Effector memory CD8-positive, alpha-beta T cell (primary cell): ENCODE results near the gene LSM14A.
"Not testable (repeated sequence)": the region's sequence is repeated elsewhere in the genome, so short reads cannot be mapped to it uniquely, and the experiment has no call there.

Experiments
- ATAC-seq: fragments of 150-1000 bp; cut with Tn5 transposase; replicated peaks from 2 replicates; pipeline ENCODE4 v1.10.0; 2021; ENCODE audit warnings: mild to moderate bottlenecking, moderate library complexity
- DNase-seq, 3 experiments: peaks; one replicate each; pipeline ENCODE4 v3.0.0; 2021
- H3K27ac Mint-ChIP-seq, 2 donors: one replicate each; pipeline ENCODE4 v1.8.0; 2022; ENCODE audit warnings: mild to moderate bottlenecking in 2 of 2, mixed read lengths in 2 of 2, moderate library complexity in 2 of 2
- H3K27me3 Mint-ChIP-seq, 2 donors: one replicate each; pipeline ENCODE4 v1.8.0; 2022; ENCODE audit warnings: mixed read lengths in 2 of 2
- H3K36me3 Mint-ChIP-seq: one replicate; pipeline ENCODE4 v1.8.0; 2022; ENCODE audit warnings: mild to moderate bottlenecking, moderate library complexity, mixed read lengths; ENCODE audit not compliant: insufficient read depth
- H3K4me1 Mint-ChIP-seq, 2 donors: one replicate each; pipeline ENCODE4 v1.8.0; 2022; ENCODE audit warnings: low read depth in 2 of 2, mixed read lengths in 2 of 2
- H3K4me3 Mint-ChIP-seq, 2 donors: one replicate each; pipeline ENCODE4 v1.8.0; 2022; ENCODE audit warnings: mild to moderate bottlenecking in 2 of 2, mixed read lengths in 2 of 2, moderate library complexity in 2 of 2
- H3K9me3 Mint-ChIP-seq, 2 donors: one replicate each; pipeline ENCODE4 v1.8.0; 2022; ENCODE audit warnings: mixed read lengths in 2 of 2

LSM14A gene

GRCh38 chr19:34172661-34173192 is 423 bp downstream of the LSM14A start:
- DNase-seq, result peak in 2 of 3 experiments; percentile 21 to 43
- Mint-ChIP-seq H3K4me1 (peaks cover 32 to 44% of the 10 kb centered on the region in 2 donors), H3K9me3 (no peaks in the 10 kb centered on the region)

GRCh38 chr19:34173193-34173956 is 1.1 kb downstream of the LSM14A start:
- DNase-seq (peak in 2 of 3 experiments; percentile 11 to 20), ATAC-seq (no peak)
- H3K4me1 Mint-ChIP-seq, result peaks cover 34 to 48% of the 10 kb centered on the region in 2 donors
- H3K4me3 Mint-ChIP-seq, result peak overlapping the region; percentile 95
- no peaks in the 10 kb centered on the region for H3K27me3 Mint-ChIP-seq
- peak overlapping the region; percentile 90 to 94 for H3K27ac Mint-ChIP-seq
- H3K36me3 Mint-ChIP-seq, result peaks cover 53% of the 10 kb centered on the region
- no peaks in the 10 kb centered on the region for H3K9me3 Mint-ChIP-seq

More at GRCh38 chr19:34172661-34173192, 423 bp downstream of the LSM14A start:
- Mint-ChIP-seq H3K36me3 (peaks cover 53% of the 10 kb centered on the region), H3K27me3 (no peaks in the 10 kb centered on the region), H3K27ac (peak overlapping the region; percentile 90 to 94), H3K4me3 (peak overlapping the region; percentile 95)
- peak; percentile 5 for ATAC-seq

GRCh38 chr19:34175173-34175572 is 2.9 kb downstream of the LSM14A start:
- H3K36me3 Mint-ChIP-seq, result peaks cover 53% of the 10 kb centered on the region

GRCh38 chr19:34176581-34176980 is 4.3 kb downstream of the LSM14A start:
- Mint-ChIP-seq H3K27me3 (no peaks in the 10 kb centered on the region), H3K27ac (peak overlapping the region; percentile 47 to 90), H3K4me3 (peak overlapping the region; percentile 69 to 95), H3K4me1 (peaks cover 48 to 65% of the 10 kb centered on the region in 2 donors), H3K36me3 (peaks cover 57% of the 10 kb centered on the region), H3K9me3 (no peaks in the 10 kb centered on the region)
- no peak for DNase-seq
- no peak for ATAC-seq

More at GRCh38 chr19:34175173-34175572, 2.9 kb downstream of the LSM14A start:
- ATAC-seq, H3K27me3 Mint-ChIP-seq, DNase-seq, H3K9me3 Mint-ChIP-seq: not testable (repeated sequence)
- peaks cover 43 to 60% of the 10 kb centered on the region in 2 donors for H3K4me1 Mint-ChIP-seq
- peak overlapping the region; percentile 69 to 95 for H3K4me3 Mint-ChIP-seq
- peak overlapping the region; percentile 90 to 91 for H3K27ac Mint-ChIP-seq

GRCh38 chr19:34178274-34178610 is 5.9 kb downstream of the LSM14A start:
- Mint-ChIP-seq H3K27me3 (no peaks in the 10 kb centered on the region), H3K9me3 (no peaks in the 10 kb centered on the region), H3K36me3 (peaks cover 57% of the 10 kb centered on the region), H3K4me1 (peaks cover 54 to 72% of the 10 kb centered on the region in 2 donors), H3K27ac (no peak overlapping the region), H3K4me3 (peak overlapping the region; percentile 57 to 95)
- peak; percentile 34 for ATAC-seq
- no peak for DNase-seq

- H3K36me3 Mint-ChIP-seq, result peaks cover 50% of the 10 kb centered on the region
- DNase-seq, result no peak
These were observed 6.8 kb downstream of the LSM14A start for GRCh38 chr19:34179066-34179465.

GRCh38 chr19:34180273-34180672 is 8.0 kb downstream of the LSM14A start:
- Mint-ChIP-seq H3K27me3 (no peaks in the 10 kb centered on the region), H3K27ac (peak overlapping the region; percentile 13 to 57), H3K4me3 (peak overlapping the region; percentile 4 to 95), H3K4me1 (peaks cover 47 to 66% of the 10 kb centered on the region in 2 donors), H3K9me3 (no peaks in the 10 kb centered on the region), H3K36me3 (peaks cover 41% of the 10 kb centered on the region)
- DNase-seq (no peak), ATAC-seq (no peak)

More at GRCh38 chr19:34179066-34179465, 6.8 kb downstream of the LSM14A start:
- peaks cover 49 to 65% of the 10 kb centered on the region in 2 donors for H3K4me1 Mint-ChIP-seq
- H3K27me3 Mint-ChIP-seq, result no peaks in the 10 kb centered on the region
- H3K27ac Mint-ChIP-seq, result peak overlapping the region in 1 of 2 donors; percentile 57
- peak overlapping the region in 1 of 2 donors; percentile 95 for H3K4me3 Mint-ChIP-seq
- no peak for ATAC-seq
- H3K9me3 Mint-ChIP-seq, result no peaks in the 10 kb centered on the region

- H3K4me1 Mint-ChIP-seq, result peaks cover 47 to 69% of the 10 kb centered on the region in 2 donors
- no peak for ATAC-seq
- H3K36me3 Mint-ChIP-seq, result peaks cover 37% of the 10 kb centered on the region
- H3K4me3 Mint-ChIP-seq, result peak overlapping the region; percentile 4 to 95
- no peak for DNase-seq
- H3K27ac Mint-ChIP-seq, result peak overlapping the region; percentile 13 to 91
- no peaks in the 10 kb centered on the region for H3K9me3 Mint-ChIP-seq
- no peaks in the 10 kb centered on the region for H3K27me3 Mint-ChIP-seq
These were observed 8.4 kb downstream of the LSM14A start for GRCh38 chr19:34180709-34181108.

- Mint-ChIP-seq H3K36me3 (peaks cover 31% of the 10 kb centered on the region), H3K27me3 (no peaks in the 10 kb centered on the region), H3K4me1 (peaks cover 50 to 69% of the 10 kb centered on the region in 2 donors), H3K4me3 (peak overlapping the region; percentile 11 to 95), H3K27ac (peak overlapping the region; percentile 13 to 91), H3K9me3 (no peaks in the 10 kb centered on the region)
- DNase-seq (no peak), ATAC-seq (no peak)
These were observed 9.0 kb downstream of the LSM14A start for GRCh38 chr19:34181111-34181864.

GRCh38 chr19:34182125-34182524 is 9.8 kb downstream of the LSM14A start:
- Mint-ChIP-seq H3K4me3 (peak overlapping the region; percentile 11 to 95), H3K27ac (no peak overlapping the region), H3K9me3 (no peaks in the 10 kb centered on the region), H3K27me3 (no peaks in the 10 kb centered on the region), H3K4me1 (peaks cover 47 to 70% of the 10 kb centered on the region in 2 donors), H3K36me3 (peaks cover 24% of the 10 kb centered on the region)
- DNase-seq (no peak), ATAC-seq (no peak)

- Mint-ChIP-seq H3K4me3 (peak overlapping the region; percentile 39 to 57), H3K9me3 (no peaks in the 10 kb centered on the region), H3K27ac (peak overlapping the region; percentile 72 to 92), H3K4me1 (peaks cover 47 to 73% of the 10 kb centered on the region in 2 donors), H3K36me3 (peaks cover 31% of the 10 kb centered on the region), H3K27me3 (no peaks in the 10 kb centered on the region)
- DNase-seq, result peak; percentile 27 to 42 (median 34)
- ATAC-seq, result peak; percentile 88
These were observed 12.7 kb downstream of the LSM14A start for GRCh38 chr19:34184880-34185491.

GRCh38 chr19:34186205-34186604 is 13.9 kb downstream of the LSM14A start:
- ATAC-seq, result no peak
- H3K36me3 Mint-ChIP-seq, result peaks cover 26% of the 10 kb centered on the region
- peak overlapping the region; percentile 72 to 92 for H3K27ac Mint-ChIP-seq
- H3K27me3 Mint-ChIP-seq, result no peaks in the 10 kb centered on the region
- H3K4me3 Mint-ChIP-seq, result peak overlapping the region; percentile 34 to 57
- H3K4me1 Mint-ChIP-seq, result peaks cover 48 to 73% of the 10 kb centered on the region in 2 donors
- no peaks in the 10 kb centered on the region for H3K9me3 Mint-ChIP-seq
- DNase-seq, result no peak

- peaks cover 45 to 73% of the 10 kb centered on the region in 2 donors for H3K4me1 Mint-ChIP-seq
- no peak for DNase-seq
- H3K4me3 Mint-ChIP-seq, result peak overlapping the region; percentile 6 to 57
- H3K36me3 Mint-ChIP-seq, result peaks cover 26% of the 10 kb centered on the region
- ATAC-seq, result no peak
- no peaks in the 10 kb centered on the region for H3K9me3 Mint-ChIP-seq
- H3K27me3 Mint-ChIP-seq, result no peaks in the 10 kb centered on the region
- no peak overlapping the region for H3K27ac Mint-ChIP-seq
These were observed 14.7 kb downstream of the LSM14A start for GRCh38 chr19:34187011-34187410.
